GM11168 (cell line): Measurements from ENCODE around the gene GRN.

Experiments used
- in situ Hi-C: fragments of 300-500 bp; cut with MboI; formaldehyde crosslinking; loops from one replicate; pipeline ENCODE4 v1.12.0; 2022; ENCODE audit warnings: low sequenced_read_pairs; ENCODE audit not compliant: unreplicated experiment

Gene GRN

DNA sequence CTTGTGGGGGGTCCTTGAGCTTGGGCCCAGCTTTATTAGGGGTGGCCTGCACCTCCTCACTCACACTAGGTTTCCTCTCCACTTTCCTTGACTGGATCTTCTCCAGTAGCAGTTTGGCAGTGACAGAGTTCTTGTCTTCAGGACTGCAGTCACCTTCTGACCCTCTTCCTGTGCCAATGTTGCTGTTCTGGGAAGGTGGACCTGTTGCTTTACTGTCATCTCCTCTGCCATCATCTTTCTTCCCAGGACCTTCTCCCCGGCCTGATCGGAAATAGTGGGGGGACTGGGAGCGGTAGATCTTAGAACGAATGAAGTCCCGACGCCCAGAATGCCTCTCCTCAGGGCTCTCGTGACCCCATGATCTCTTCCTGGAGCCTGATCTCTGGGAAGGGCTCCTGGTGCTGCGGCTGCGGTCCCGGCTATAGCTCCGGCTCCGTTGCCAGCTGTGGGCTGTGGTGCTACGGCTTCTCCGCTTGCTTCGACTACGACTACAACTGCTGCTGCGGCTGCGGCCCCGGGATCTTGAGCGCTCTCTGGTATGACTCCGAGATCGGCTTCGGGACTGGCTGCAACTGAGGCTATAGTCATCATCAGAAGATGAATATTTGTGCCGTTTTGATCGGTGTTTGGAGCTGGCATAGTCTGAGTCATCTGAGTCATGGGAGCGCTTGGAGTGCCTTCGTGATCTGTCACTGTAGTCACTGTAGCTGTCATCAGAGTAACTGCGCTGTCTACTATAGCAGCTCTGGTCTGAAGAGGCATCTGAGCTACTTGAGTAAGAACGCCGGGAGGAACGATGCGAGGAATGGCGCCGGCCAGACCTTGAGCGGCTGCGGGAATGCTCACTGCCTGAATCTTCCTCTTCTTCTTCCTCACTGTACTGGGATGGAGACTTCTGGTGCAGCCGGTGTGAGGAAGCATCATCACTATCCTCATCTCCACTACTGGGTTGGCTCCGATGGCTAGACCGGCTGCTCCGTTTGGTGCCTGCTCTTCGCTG is 53.9 kb downstream of the GRN start:
- in situ Hi-C loops = loop anchor here (10.0 kb wide), 1 partner anchor 116 kb away; no protein-coding TSS in a partner anchor

DNA sequence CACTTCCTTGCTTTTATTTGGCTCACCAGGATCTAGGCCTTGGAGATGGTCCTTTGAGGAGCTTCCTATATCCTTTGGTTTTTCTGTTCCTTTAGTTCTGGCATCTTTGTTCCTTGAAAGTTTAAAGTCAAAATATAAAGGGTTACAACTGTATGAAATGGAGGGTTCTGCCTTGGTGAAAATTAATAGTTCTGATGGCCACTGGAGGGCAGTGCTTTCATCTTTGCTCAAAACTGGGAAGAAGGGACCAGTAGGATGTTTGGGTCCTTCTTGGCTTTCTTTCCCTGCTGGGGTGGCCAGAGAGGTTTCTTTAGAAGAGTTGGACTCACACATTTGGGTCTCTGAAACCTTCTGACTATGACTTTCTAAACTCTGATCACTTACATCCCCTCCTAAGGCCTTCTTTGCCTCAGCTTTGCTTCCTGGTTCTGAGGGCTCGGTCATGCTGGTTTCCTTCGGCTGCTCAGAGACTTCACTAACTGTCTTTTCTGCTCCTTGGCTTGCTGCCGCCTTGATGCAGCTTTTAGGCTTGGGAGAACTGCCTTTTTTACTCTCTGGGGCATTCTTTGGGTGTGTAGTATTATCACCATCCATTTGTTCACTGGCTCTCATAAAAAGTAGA is 55.2 kb downstream of the GRN start:
- in situ Hi-C loops = no loop called here
